ENCODE data around the gene IDI2.

Gene IDI2

DNA sequence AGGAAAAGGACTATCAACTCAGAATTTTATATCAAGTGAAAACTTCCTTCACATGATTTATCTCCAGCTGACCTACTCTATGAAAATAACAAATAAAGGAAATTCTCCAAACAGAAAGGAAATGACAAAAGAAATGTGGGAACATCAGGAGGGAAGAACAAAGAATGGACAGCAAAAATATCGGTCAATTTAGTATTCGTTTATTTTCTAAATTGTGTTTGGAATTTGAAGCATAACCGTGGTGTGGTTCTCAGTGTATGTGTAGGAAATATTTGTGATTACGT, 39.2 kb upstream of the IDI2 start:
- Histone ChIP-seq H3K4me3 (no peak overlapping the region), H3K36me3 (peaks cover 6% of the 10 kb centered on the region in 3 donors), H3K27ac (no peak overlapping the region), H3K9me3 (no peaks in the 10 kb centered on the region), H3K27me3 (no peaks in the 10 kb centered on the region), H3K4me1 (no peaks in the 10 kb centered on the region)
- TF ChIP-seq, protein P1, sequence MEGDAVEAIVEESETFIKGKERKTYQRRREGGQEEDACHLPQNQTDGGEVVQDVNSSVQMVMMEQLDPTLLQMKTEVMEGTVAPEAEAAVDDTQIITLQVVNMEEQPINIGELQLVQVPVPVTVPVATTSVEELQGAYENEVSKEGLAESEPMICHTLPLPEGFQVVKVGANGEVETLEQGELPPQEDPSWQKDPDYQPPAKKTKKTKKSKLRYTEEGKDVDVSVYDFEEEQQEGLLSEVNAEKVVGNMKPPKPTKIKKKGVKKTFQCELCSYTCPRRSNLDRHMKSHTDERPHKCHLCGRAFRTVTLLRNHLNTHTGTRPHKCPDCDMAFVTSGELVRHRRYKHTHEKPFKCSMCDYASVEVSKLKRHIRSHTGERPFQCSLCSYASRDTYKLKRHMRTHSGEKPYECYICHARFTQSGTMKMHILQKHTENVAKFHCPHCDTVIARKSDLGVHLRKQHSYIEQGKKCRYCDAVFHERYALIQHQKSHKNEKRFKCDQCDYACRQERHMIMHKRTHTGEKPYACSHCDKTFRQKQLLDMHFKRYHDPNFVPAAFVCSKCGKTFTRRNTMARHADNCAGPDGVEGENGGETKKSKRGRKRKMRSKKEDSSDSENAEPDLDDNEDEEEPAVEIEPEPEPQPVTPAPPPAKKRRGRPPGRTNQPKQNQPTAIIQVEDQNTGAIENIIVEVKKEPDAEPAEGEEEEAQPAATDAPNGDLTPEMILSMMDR (IDR thresholded peaks at IDR 0.05), result no peak
- no peak for DNase-seq
- intact Hi-C loops (cut with DNase I; ENCODE audit: low total_unique reads), result no loop called here

DNA sequence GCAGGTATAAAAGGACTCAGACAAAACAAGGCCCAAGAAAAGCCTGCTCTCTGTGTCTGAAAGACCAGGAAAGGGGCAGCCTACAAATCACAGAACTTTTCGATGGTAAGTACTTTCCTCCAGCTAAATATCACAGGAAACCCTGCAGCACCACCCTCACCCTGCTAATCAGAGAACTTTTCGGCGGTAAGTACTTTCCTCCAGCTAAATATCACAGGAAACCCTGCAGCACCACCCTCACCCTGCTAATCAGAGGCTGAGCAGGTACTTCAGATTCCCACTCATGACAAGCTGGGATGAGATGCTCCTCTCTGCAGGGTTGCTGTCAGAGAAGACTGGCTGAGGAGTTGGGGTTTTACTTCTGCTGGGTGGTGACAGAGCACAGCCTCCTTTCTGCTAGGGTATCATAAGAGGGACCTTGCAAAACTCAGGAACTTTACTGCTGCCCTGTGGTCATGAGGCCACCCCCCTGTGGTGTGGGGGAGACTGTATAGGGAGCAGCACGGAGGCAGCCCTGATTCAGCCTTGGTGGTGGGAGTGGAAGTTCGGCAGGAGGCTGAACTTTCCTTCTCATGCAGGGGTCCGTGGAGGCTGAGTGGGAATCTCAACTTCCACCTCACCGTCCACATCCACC, 37.7 kb upstream of the IDI2 start:
- Histone ChIP-seq H3K4me3 (no peak overlapping the region), H3K4me1 (peaks cover 0 to under 1% (median 0%) of the 10 kb centered on the region in 4 donors), H3K36me3 (peaks cover 6% of the 10 kb centered on the region in 3 donors), H3K27ac (no peak overlapping the region), H3K9me3 (no peaks in the 10 kb centered on the region), H3K27me3 (no peaks in the 10 kb centered on the region)
- intact Hi-C loops (cut with DNase I; ENCODE audit: low total_unique reads), result no loop called here
- TF ChIP-seq, protein P1 (IDR thresholded peaks at IDR 0.05), result no peak
- no peak for DNase-seq

DNA sequence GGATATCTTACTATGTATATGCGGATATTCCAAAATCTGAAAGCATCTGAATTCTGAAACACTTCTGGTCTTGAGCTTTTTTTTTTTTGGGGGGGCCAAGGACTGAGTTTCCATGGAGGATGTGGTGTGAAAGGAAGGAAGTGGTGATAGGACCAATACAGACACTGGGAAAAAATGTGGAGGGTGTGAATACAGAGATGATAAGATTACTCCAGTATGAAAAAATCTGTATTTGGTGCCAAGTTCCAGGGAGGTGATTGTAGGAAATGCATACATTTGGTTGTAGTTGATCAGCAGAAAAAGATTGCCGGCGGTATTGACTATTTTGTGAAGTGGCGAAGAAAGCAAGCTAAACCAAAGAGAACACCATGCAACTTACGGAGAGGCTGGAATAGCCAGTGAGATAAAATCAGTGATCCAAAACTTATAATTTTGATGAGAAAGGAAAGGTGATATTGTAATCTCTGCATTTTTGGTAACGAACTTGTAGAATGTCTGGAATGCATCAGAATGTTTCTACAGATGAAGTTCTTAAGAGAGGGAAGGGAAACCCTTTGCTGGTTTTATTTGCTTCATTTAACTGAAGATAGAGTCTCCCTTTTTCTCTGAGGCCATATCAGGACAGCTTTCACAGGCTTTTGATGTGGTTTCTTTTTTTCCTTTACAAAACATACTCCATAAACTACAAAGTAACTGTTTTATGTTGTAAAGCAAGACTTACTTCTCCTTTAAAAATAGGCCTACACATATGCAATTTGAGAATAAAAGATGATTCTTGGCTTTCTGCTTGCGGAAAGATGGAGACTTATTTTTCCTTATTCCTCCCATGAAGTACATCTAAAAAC, 36.5 kb upstream of the IDI2 start:
- Histone ChIP-seq H3K27me3 (no peaks in the 10 kb centered on the region), H3K27ac (no peak overlapping the region), H3K36me3 (peaks cover 6% of the 10 kb centered on the region in 3 donors), H3K4me3 (no peak overlapping the region), H3K9me3 (no peaks in the 10 kb centered on the region), H3K4me1 (peaks cover 0 to 13% (median 7%) of the 10 kb centered on the region in 4 donors)
- no peak for DNase-seq
- TF ChIP-seq, protein P1 (IDR thresholded peaks at IDR 0.05), result no peak
- intact Hi-C loops (cut with DNase I; ENCODE audit: low total_unique reads), result no loop called here

DNA sequence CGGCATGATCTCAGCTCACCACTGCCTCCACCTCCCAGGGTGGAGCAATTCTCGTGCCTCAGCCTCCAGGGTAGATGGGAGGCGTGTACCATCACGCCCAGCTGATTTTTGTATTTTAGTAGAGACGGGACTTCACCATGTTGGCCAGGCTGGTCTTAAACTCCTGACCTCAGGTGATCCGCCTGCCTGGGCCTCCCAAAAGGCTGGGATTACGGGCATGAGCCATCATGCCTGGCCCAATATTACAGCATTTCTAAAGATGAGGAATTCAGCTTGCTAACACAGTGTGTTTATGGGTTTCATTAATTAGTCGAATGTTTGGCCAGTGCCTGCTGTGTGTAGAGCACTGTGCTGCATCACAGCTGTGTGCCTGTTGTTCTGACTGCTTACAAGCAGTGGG, 34.2 kb upstream of the IDI2 start:
- peaks cover 0 to 23% (median 10%) of the 10 kb centered on the region in 4 donors for H3K4me1 ChIP-seq
- H3K27me3 ChIP-seq, result no peaks in the 10 kb centered on the region
- H3K36me3 ChIP-seq, result peaks cover 6 to 9% (median 6%) of the 10 kb centered on the region in 3 donors
- H3K9me3 ChIP-seq, result no peaks in the 10 kb centered on the region
- no peak for DNase-seq
- no peak overlapping the region for H3K27ac ChIP-seq
- TF ChIP-seq, protein P1 (IDR thresholded peaks at IDR 0.05), result no peak
- no peak overlapping the region for H3K4me3 ChIP-seq
- intact Hi-C loops (cut with DNase I; ENCODE audit: low total_unique reads), result loop anchor here (5.0 kb wide), 1 partner anchor 128 kb away; the partner anchor contains the start of gene LARP4B

DNA sequence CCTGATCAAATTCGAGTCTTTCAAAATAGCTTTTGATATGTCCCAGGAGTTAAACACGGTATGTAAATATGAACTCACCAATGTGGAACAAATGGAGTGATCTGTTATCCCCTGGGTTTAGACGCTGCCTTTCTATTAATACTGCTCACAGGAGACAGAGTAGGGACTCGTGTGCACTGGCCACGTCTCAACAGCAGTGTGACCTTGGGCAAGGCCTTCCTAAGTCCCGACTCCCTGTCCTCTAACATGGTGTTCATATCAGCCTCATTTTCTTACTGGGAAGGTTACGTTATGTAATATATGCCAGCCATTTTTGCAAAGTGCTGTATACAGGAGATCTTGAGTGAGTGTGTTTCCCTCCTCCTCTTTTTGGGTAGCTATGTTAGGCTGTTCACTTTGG, 32.4 kb upstream of the IDI2 start:
- no peak overlapping the region for H3K4me3 ChIP-seq
- no peak for DNase-seq
- intact Hi-C loops (cut with DNase I; ENCODE audit: low total_unique reads), result loop anchor here (5.0 kb wide), 1 partner anchor 126 kb away; the partner anchor contains the start of gene LARP4B
- no peaks in the 10 kb centered on the region for H3K9me3 ChIP-seq
- H3K36me3 ChIP-seq, result peaks cover 0 to 10% (median 8%) of the 10 kb centered on the region in 3 donors
- peaks cover 0 to 38% (median 17%) of the 10 kb centered on the region in 4 donors for H3K4me1 ChIP-seq
- H3K27ac ChIP-seq, result no peak overlapping the region
- no peaks in the 10 kb centered on the region for H3K27me3 ChIP-seq
- TF ChIP-seq, protein P1 (IDR thresholded peaks at IDR 0.05), result no peak
